NCI-H82 treated with DMSO at 0.1 percent for 48 hours (cell line): ENCODE results near the gene WNK1.
"Not testable (repeated sequence)": the region's sequence is repeated elsewhere in the genome, so short reads cannot be mapped to it uniquely, and the experiment has no call there.

Experiments
- DNase-seq: peaks from one replicate; lab custom pipeline; 2025; ENCODE audit not compliant: unreplicated experiment; lab: John Stamatoyannopoulos, UW

WNK1 gene

GRCh38 chr12:740921-741320 lies 11.5 kb upstream of the WNK1 start:
- no peak for DNase-seq

GRCh38 chr12:749751-750270 lies 2.6 kb upstream of the WNK1 start:
- no peak for DNase-seq

GRCh38 chr12:750366-751191 lies 1.8 kb upstream of the WNK1 start:
- DNase-seq = peak; percentile 23

GRCh38 chr12:751192-751998 lies 984 bp upstream of the WNK1 start:
- peak; percentile 97 for DNase-seq

GRCh38 chr12:752695-753610 lies 574 bp downstream of the WNK1 start:
- DNase-seq = no peak

- DNase-seq = no peak
These were observed 1.5 kb downstream of the WNK1 start for GRCh38 chr12:753611-754472.

GRCh38 chr12:754473-754820 lies 2.1 kb downstream of the WNK1 start:
- DNase-seq = no peak

- DNase-seq = no peak
These were observed 2.6 kb downstream of the WNK1 start for GRCh38 chr12:754851-755562.

GRCh38 chr12:759628-760027 lies 7.2 kb downstream of the WNK1 start:
- no peak for DNase-seq

GRCh38 chr12:761256-761655 lies 8.9 kb downstream of the WNK1 start:
- DNase-seq = no peak

- DNase-seq = no peak
These were observed 13.5 kb downstream of the WNK1 start for GRCh38 chr12:765840-766239.

GRCh38 chr12:768434-768833 lies 16.1 kb downstream of the WNK1 start:
- no peak for DNase-seq

- no peak for DNase-seq
These were observed 18.1 kb downstream of the WNK1 start for GRCh38 chr12:770479-770878.

GRCh38 chr12:772056-772697 lies 19.8 kb downstream of the WNK1 start:
- DNase-seq = no peak

- peak; percentile 47 for DNase-seq
These were observed 21.8 kb downstream of the WNK1 start for GRCh38 chr12:774051-774614.

GRCh38 chr12:775973-776771 lies 23.8 kb downstream of the WNK1 start:
- not testable (repeated sequence) for DNase-seq

GRCh38 chr12:776772-777373 lies 24.5 kb downstream of the WNK1 start:
- DNase-seq = not testable (repeated sequence)
